22Rv1 (cell line): ENCODE measurements around the gene ROPN1B.

Source experiments
- CTCF ChIP-seq: fragments of 450-650 bp; IDR thresholded peaks from 2 replicates; pipeline ENCODE4 v1.5.1; 2017; ENCODE audit warnings: mild to moderate bottlenecking
- ZFX ChIP-seq: fragments of 450-650 bp; IDR thresholded peaks from 2 replicates; pipeline ENCODE4 v1.6.1; 2017; ENCODE audit warnings: antibody characterized with exemption, borderline replicate concordance

- TF ChIP-seq CTCF (no peak), ZFX (no peak)
These were observed 50.7 kb downstream of the ROPN1B start for GRCh38 chr3:126019683-126020082.
